Osteocyte (in vitro differentiated cells): ENCODE measurements around the gene PDZD4. TPM values are rescaled to one million over a fixed set of nuclear protein-coding genes. Genes with fewer than 3 reads are reported as not detected.

Source experiments
- DNase-seq: peaks from one replicate; pipeline ENCODE4 v3.0.0; 2021; ENCODE audit warnings: mixed read lengths; ENCODE audit not compliant: unreplicated experiment; ENCODE audit errors: extremely low spot score
- H3K27ac Mint-ChIP-seq: one replicate; pipeline ENCODE4 v1.8.0; 2021; ENCODE audit warnings: mild to moderate bottlenecking, mixed read lengths; ENCODE audit not compliant: unreplicated experiment
- H3K27me3 Mint-ChIP-seq: one replicate; pipeline ENCODE4 v1.8.0; 2021; ENCODE audit warnings: mixed read lengths; ENCODE audit not compliant: unreplicated experiment
- H3K36me3 Mint-ChIP-seq: one replicate; pipeline ENCODE4 v1.8.0; 2021; ENCODE audit warnings: mixed read lengths; ENCODE audit not compliant: unreplicated experiment
- H3K4me1 Mint-ChIP-seq: one replicate; pipeline ENCODE4 v1.8.0; 2021; ENCODE audit warnings: mixed read lengths; ENCODE audit not compliant: unreplicated experiment
- H3K4me3 Mint-ChIP-seq: one replicate; pipeline ENCODE4 v1.8.0; 2021; ENCODE audit warnings: mild to moderate bottlenecking, moderate library complexity, mixed read lengths; ENCODE audit not compliant: unreplicated experiment
- H3K9me3 Mint-ChIP-seq: one replicate; pipeline ENCODE4 v1.8.0; 2021; ENCODE audit warnings: mixed read lengths; ENCODE audit not compliant: unreplicated experiment
- total RNA-seq: library from RNA; stranded (reverse); gene quantifications from 2 replicates; pipeline ENCODE4 v1.2.1, GENCODE V29; 2021
- TF ChIP-seq, protein P1 (sequence below): fragments of 200-600 bp; sonication (generic); IDR thresholded peaks from 2 replicates; pipeline ENCODE4 v1.5.0; 2021; ENCODE audit warnings: antibody characterized with exemption, mild to moderate bottlenecking, moderate library complexity

PDZD4 gene
- total RNA-seq, 1 donor from 2014 or later = 23.9 TPM

GRCh38 chrX:153802513-153803045 lies 27.8 kb downstream of the PDZD4 start:
- DNase-seq = no peak
- TF ChIP-seq, protein P1, sequence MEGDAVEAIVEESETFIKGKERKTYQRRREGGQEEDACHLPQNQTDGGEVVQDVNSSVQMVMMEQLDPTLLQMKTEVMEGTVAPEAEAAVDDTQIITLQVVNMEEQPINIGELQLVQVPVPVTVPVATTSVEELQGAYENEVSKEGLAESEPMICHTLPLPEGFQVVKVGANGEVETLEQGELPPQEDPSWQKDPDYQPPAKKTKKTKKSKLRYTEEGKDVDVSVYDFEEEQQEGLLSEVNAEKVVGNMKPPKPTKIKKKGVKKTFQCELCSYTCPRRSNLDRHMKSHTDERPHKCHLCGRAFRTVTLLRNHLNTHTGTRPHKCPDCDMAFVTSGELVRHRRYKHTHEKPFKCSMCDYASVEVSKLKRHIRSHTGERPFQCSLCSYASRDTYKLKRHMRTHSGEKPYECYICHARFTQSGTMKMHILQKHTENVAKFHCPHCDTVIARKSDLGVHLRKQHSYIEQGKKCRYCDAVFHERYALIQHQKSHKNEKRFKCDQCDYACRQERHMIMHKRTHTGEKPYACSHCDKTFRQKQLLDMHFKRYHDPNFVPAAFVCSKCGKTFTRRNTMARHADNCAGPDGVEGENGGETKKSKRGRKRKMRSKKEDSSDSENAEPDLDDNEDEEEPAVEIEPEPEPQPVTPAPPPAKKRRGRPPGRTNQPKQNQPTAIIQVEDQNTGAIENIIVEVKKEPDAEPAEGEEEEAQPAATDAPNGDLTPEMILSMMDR = no peak
- H3K9me3 Mint-ChIP-seq = no peaks in the 10 kb centered on the region
- H3K4me3 Mint-ChIP-seq = no peak overlapping the region
- no peak overlapping the region for H3K27ac Mint-ChIP-seq
- no peaks in the 10 kb centered on the region for H3K4me1 Mint-ChIP-seq
- no peaks in the 10 kb centered on the region for H3K27me3 Mint-ChIP-seq
- no peaks in the 10 kb centered on the region for H3K36me3 Mint-ChIP-seq

- no peak overlapping the region for H3K4me3 Mint-ChIP-seq
- H3K27me3 Mint-ChIP-seq = no peaks in the 10 kb centered on the region
- H3K9me3 Mint-ChIP-seq = no peaks in the 10 kb centered on the region
- DNase-seq = no peak
- TF ChIP-seq, protein P1 = no peak
- H3K4me1 Mint-ChIP-seq = no peaks in the 10 kb centered on the region
- no peaks in the 10 kb centered on the region for H3K36me3 Mint-ChIP-seq
- no peak overlapping the region for H3K27ac Mint-ChIP-seq
Measured at GRCh38 chrX:153801669-153802068, 28.7 kb downstream of the PDZD4 start.

DNA sequence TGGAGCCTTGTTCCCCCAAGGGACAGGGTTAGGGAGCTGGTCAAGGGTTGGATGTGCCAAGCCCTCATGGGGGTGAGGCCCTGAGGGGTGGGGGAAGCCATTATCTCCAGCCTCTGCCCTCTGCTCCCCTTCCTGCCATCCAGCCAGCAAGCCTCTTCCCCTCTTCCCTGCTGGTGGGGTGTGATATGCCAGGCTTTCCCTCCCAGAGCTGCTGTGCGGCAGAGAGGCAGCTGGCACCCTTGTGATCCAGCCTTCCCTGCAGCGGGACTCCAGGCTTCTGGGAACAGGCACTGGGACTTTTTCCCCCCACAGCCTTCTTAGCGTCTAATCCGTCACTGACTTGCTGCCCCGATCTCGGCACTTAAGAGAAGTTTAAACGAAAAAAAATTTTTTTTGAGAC lies 29.6 kb downstream of the PDZD4 start:
- TF ChIP-seq, protein P1 = no peak
- Mint-ChIP-seq H3K4me1 (peaks cover 5% of the 10 kb centered on the region), H3K27me3 (no peaks in the 10 kb centered on the region), H3K4me3 (no peak overlapping the region), H3K9me3 (no peaks in the 10 kb centered on the region), H3K27ac (no peak overlapping the region), H3K36me3 (no peaks in the 10 kb centered on the region)
- DNase-seq = no peak

- TF ChIP-seq, protein P1 = no peak
- DNase-seq = no peak
- Mint-ChIP-seq H3K4me3 (no peak overlapping the region), H3K27me3 (no peaks in the 10 kb centered on the region), H3K36me3 (no peaks in the 10 kb centered on the region), H3K4me1 (peaks cover 8% of the 10 kb centered on the region), H3K27ac (no peak overlapping the region), H3K9me3 (no peaks in the 10 kb centered on the region)
Measured at GRCh38 chrX:153800177-153800722, 30.1 kb downstream of the PDZD4 start.

- H3K4me1 Mint-ChIP-seq = peaks cover 8% of the 10 kb centered on the region
- TF ChIP-seq, protein P1 = no peak
- no peaks in the 10 kb centered on the region for H3K36me3 Mint-ChIP-seq
- H3K27ac Mint-ChIP-seq = no peak overlapping the region
- H3K4me3 Mint-ChIP-seq = no peak overlapping the region
- H3K9me3 Mint-ChIP-seq = no peaks in the 10 kb centered on the region
- no peaks in the 10 kb centered on the region for H3K27me3 Mint-ChIP-seq
- no peak for DNase-seq
Measured at GRCh38 chrX:153799326-153799725, 31.0 kb downstream of the PDZD4 start.
